Measurements from ENCODE around the gene SNED1.
"Not testable (repeated sequence)": the region's sequence is repeated elsewhere in the genome, so short reads cannot be mapped to it uniquely, and the experiment has no call there.

SNED1 gene

GRCh38 chr2:241088376-241088775, 90.0 kb downstream of the SNED1 start:
- no peak for DNase-seq

GRCh38 chr2:241088791-241089732, 90.6 kb downstream of the SNED1 start:
- DNase-seq = no peak

GRCh38 chr2:241091201-241091600, 92.8 kb downstream of the SNED1 start:
- DNase-seq = peak in 1 of 2 experiments; percentile 34

- no peak for DNase-seq
These were observed 93.5 kb downstream of the SNED1 start for GRCh38 chr2:241091734-241092445.

GRCh38 chr2:241092677-241093076, 94.3 kb downstream of the SNED1 start:
- DNase-seq = no peak

GRCh38 chr2:241093133-241093781, 94.8 kb downstream of the SNED1 start:
- DNase-seq = not testable (repeated sequence)

- DNase-seq = no peak
These were observed 95.8 kb downstream of the SNED1 start for GRCh38 chr2:241094172-241094571.

- DNase-seq = no peak
These were observed 96.6 kb downstream of the SNED1 start for GRCh38 chr2:241094924-241095420.

- DNase-seq = no peak
These were observed 97.3 kb downstream of the SNED1 start for GRCh38 chr2:241095594-241096290.

GRCh38 chr2:241096979-241097378, 98.6 kb downstream of the SNED1 start:
- DNase-seq = no peak

GRCh38 chr2:241099246-241099645, 100.8 kb downstream of the SNED1 start:
- DNase-seq = no peak

- peak; percentile 84 for DNase-seq
These were observed 103.9 kb downstream of the SNED1 start, which contains the start of gene MTERF4 for GRCh38 chr2:241102239-241102803. Gene MTERF4 (minus strand): TSS chr2:241102287. CDS start chr2:241102273, 14 bp downstream.

GRCh38 chr2:241103176-241103595, 104.8 kb downstream of the SNED1 start:
- DNase-seq = no peak

- not testable (repeated sequence) for DNase-seq
These were observed 106.2 kb downstream of the SNED1 start for GRCh38 chr2:241104611-241105010.

- peak; percentile 15 to 73 for DNase-seq
These were observed 107.2 kb downstream of the SNED1 start for GRCh38 chr2:241105641-241106040.

- peak; percentile 92 to 94 for DNase-seq
These were observed 108.8 kb downstream of the SNED1 start for GRCh38 chr2:241107031-241107783.

- no peak for DNase-seq
These were observed 110.1 kb downstream of the SNED1 start for GRCh38 chr2:241108271-241109209.

- DNase-seq = no peak
These were observed 111.0 kb downstream of the SNED1 start for GRCh38 chr2:241109210-241110088.

GRCh38 chr2:241110089-241110606, 111.7 kb downstream of the SNED1 start:
- DNase-seq = no peak

Data from NCI-H524 (cell line).